K562 (cell line): Measurements from ENCODE around the gene SETD5. TPM values are rescaled to one million over a fixed set of nuclear protein-coding genes. Genes with fewer than 3 reads are reported as not detected.

ENCODE experiments used
- BCL6 ChIP-seq: fragments of 250-450 bp; sonication (Bioruptor Pico); IDR thresholded peaks from 2 replicates; pipeline ENCODE4 v1.4.0; 2020
- CBFB ChIP-seq: sonication (generic); formaldehyde crosslinking; IDR thresholded peaks from 2 replicates; pipeline ENCODE4 v1.4.0; 2020; ENCODE audit warnings: mild to moderate bottlenecking, missing genetic modification reagents
- CBX2 ChIP-seq: fragments of 200-600 bp; sonication (generic); IDR thresholded peaks from one replicate; pipeline ENCODE4 v1.6.1; 2012; ENCODE audit warnings: mild to moderate bottlenecking, low read length, inconsistent platforms; ENCODE audit not compliant: insufficient read depth, poor library complexity, severe bottlenecking
- HES1 ChIP-seq: fragments of 450-650 bp; IDR thresholded peaks from 2 replicates; pipeline ENCODE4 v1.6.1; 2016; ENCODE audit warnings: low read depth, mild to moderate bottlenecking, moderate library complexity
- ILK ChIP-seq: fragments of 450-650 bp; IDR thresholded peaks from 2 replicates; pipeline ENCODE4 v1.6.1; 2016; ENCODE audit warnings: missing genetic modification characterization, low read depth, mild to moderate bottlenecking, missing compliant biosample characterization, moderate library complexity, borderline replicate concordance
- JUND ChIP-seq, 2 experiments: IDR thresholded peaks; 2 replicates in 1 of 2; 3 replicates in 1 of 2; pipeline ENCODE4 v1.6.1; 2011; ENCODE audit warnings: borderline replicate concordance in 2 of 2, low read depth in 2 of 2, low read length in 2 of 2, improper control_type of control experiment in 1 of 2, missing biosample characterization in 1 of 2, missing genetic modification characterization in 1 of 2, missing genetic modification reagents in 1 of 2
- KAT8 ChIP-seq: fragments of 450-650 bp; IDR thresholded peaks from 2 replicates; pipeline ENCODE4 v1.6.1; 2016; ENCODE audit warnings: low read depth, mild to moderate bottlenecking
- KDM1A ChIP-seq, 2 experiments: fragments of 450-650 bp; IDR thresholded peaks; 2 replicates each; pipeline ENCODE4 v1.6.1; 2016; ENCODE audit warnings: mild to moderate bottlenecking in 2 of 2
- MTA1 ChIP-seq: fragments of 450-650 bp; IDR thresholded peaks from 2 replicates; pipeline ENCODE4 v1.6.1; 2017; ENCODE audit warnings: borderline replicate concordance
- MYC ChIP-seq, 2 experiments: fragments of 250-450 bp in 1 of 2; sonication (Bioruptor Pico) in 1 of 2; IDR thresholded peaks; 2 replicates each; pipeline versions ENCODE4 v1.5.1 to v1.6.1; 2012 to 2021; ENCODE audit warnings: low read depth in 2 of 2, borderline replicate concordance in 1 of 2, improper control_type of control experiment in 1 of 2, low read length in 1 of 2, mild to moderate bottlenecking in 1 of 2, moderate library complexity in 1 of 2
- NCOA4 ChIP-seq: fragments of 450-650 bp; IDR thresholded peaks from 2 replicates; pipeline ENCODE4 v1.6.1; 2018; ENCODE audit warnings: mild to moderate bottlenecking; ENCODE audit not compliant: partially characterized antibody
- RAD51 ChIP-seq: fragments of 450-650 bp; IDR thresholded peaks from 2 replicates; pipeline ENCODE4 v1.7.1; 2016; ENCODE audit warnings: low read depth, mild to moderate bottlenecking, borderline replicate concordance
- RFX1 ChIP-seq: fragments of 450-650 bp; IDR thresholded peaks from 2 replicates; pipeline ENCODE4 v1.6.1; 2016; ENCODE audit warnings: mild to moderate bottlenecking, moderate library complexity
- SMAD2 ChIP-seq: fragments of 150-350 bp; IDR thresholded peaks from 2 replicates; pipeline ENCODE4 v1.6.1; 2014; ENCODE audit warnings: low read depth, mild to moderate bottlenecking, low read length
- SRSF1 ChIP-seq: fragments of 200-400 bp; formaldehyde crosslinking; IDR thresholded peaks from 2 replicates; pipeline ENCODE4 v1.6.1; 2017; ENCODE audit warnings: mild to moderate bottlenecking, low read depth, low read length, moderate library complexity
- TRIM24 ChIP-seq, 2 experiments: fragments of 450-650 bp; IDR thresholded peaks; 2 replicates each; pipeline ENCODE4 v1.6.1; 2016
- TRIM25 ChIP-seq: fragments of 450-650 bp; IDR thresholded peaks from 2 replicates; pipeline ENCODE4 v1.7.0; 2016; ENCODE audit warnings: borderline replicate concordance
- ZKSCAN1 ChIP-seq: fragments of 150-350 bp; IDR thresholded peaks from 2 replicates; pipeline ENCODE4 v1.6.1; 2016; ENCODE audit warnings: low read depth, low read length
- ZNF217 ChIP-seq: sonication (generic); formaldehyde crosslinking; IDR thresholded peaks from 2 replicates; pipeline ENCODE4 v1.8.0; 2022; ENCODE audit warnings: mild to moderate bottlenecking, missing genetic modification reagents
- ZNF384 ChIP-seq: IDR thresholded peaks from 2 replicates; pipeline ENCODE4 v1.6.1; 2012; ENCODE audit warnings: low read depth, low read length, improper control_type of control experiment
- ZNF431 ChIP-seq: sonication (generic); formaldehyde crosslinking; IDR thresholded peaks from 2 replicates; pipeline ENCODE4 v1.8.0; 2022; ENCODE audit warnings: mild to moderate bottlenecking, missing genetic modification reagents
- ZNF780A ChIP-seq: fragments of 250-450 bp; sonication (Bioruptor Pico); IDR thresholded peaks from 2 replicates; pipeline ENCODE4 v1.5.0; 2021; ENCODE audit warnings: mild to moderate bottlenecking
- polyA plus RNA-seq, 8 experiments: library from polyadenylated mRNA; depleted of rRNA in 4 of 8; stranded (reverse) in 5 of 8; unstranded in 3 of 8; fragments of >200 nt; fragmentation: Nextera tagmentation in 2 of 8; fragmentation: Illumina TruSeq in 1 of 8; extraction: Ambion mirVana in 2 of 8; extraction: Trizol in 1 of 8; gene quantifications; 2 replicates each; pipeline versions ENCODE4 v1.2.1 to v1.2.3, GENCODE V29; 2011 to 2014; ENCODE audit warnings: inconsistent platforms in 1 of 8, missing spikeins in 1 of 8
- total RNA-seq, 7 experiments: library from RNA; depleted of rRNA in 6 of 7; stranded (reverse); fragments of >200 nt in 6 of 7; fragmentation: Illumina TruSeq in 2 of 7; extraction: Trizol in 2 of 7; gene quantifications; 2 replicates each; pipeline versions ENCODE4 v1.2.1 to v1.2.3, GENCODE V29; 2011 to 2021; ENCODE audit warnings: low replicate concordance in 1 of 7
- TF ChIP-seq, protein P1 (sequence below): sonication (generic); formaldehyde crosslinking; IDR thresholded peaks from 2 replicates; pipeline ENCODE4 v1.8.1; 2023; ENCODE audit warnings: mild to moderate bottlenecking, missing genetic modification reagents
- TF ChIP-seq, protein P2 (sequence below): IDR thresholded peaks from 2 replicates; pipeline ENCODE4 v1.6.1; 2011; ENCODE audit not compliant: insufficient read length; ENCODE audit errors: extremely low read depth

The SETD5 gene
- total and polyA plus RNA-seq, 9 of the 15 experiments (the other 6 are each of a cell fraction or from before 2014, with no cell fraction given): 20.8 to 135 (median 87.2) TPM

GRCh38 chr3:9396301-9396631 lies 1.1 kb upstream of the SETD5 start (continued):
- TF ChIP-seq ILK: no peak
- TF ChIP-seq TRIM25: no peak
- no peak for TF ChIP-seq ZNF431 (CRISPR knock-in tag)
- TF ChIP-seq, protein P1, sequence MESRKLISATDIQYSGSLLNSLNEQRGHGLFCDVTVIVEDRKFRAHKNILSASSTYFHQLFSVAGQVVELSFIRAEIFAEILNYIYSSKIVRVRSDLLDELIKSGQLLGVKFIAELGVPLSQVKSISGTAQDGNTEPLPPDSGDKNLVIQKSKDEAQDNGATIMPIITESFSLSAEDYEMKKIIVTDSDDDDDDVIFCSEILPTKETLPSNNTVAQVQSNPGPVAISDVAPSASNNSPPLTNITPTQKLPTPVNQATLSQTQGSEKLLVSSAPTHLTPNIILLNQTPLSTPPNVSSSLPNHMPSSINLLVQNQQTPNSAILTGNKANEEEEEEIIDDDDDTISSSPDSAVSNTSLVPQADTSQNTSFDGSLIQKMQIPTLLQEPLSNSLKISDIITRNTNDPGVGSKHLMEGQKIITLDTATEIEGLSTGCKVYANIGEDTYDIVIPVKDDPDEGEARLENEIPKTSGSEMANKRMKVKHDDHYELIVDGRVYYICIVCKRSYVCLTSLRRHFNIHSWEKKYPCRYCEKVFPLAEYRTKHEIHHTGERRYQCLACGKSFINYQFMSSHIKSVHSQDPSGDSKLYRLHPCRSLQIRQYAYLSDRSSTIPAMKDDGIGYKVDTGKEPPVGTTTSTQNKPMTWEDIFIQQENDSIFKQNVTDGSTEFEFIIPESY: no peak
- no peak for TF ChIP-seq ZNF384
- no peak; a peak in 1 of 4 replicates for TF ChIP-seq KDM1A (IDR thresholded peaks at IDR 0.05)
- TF ChIP-seq ZKSCAN1: no peak
- TF ChIP-seq MTA1: 0 out of 2 replicates have a peak, but pooled peaks have one; percentile 21
- TF ChIP-seq JUND (IDR thresholded peaks at IDR 0.05; ENCODE audit: borderline replicate concordance, low read depth, low read length): no peak; the same call in 1 of the 2 replicates
- TF ChIP-seq JUND (tag; IDR thresholded peaks at IDR 0.05; ENCODE audit: borderline replicate concordance, low read depth, low read length): peak; percentile 66; the same call in 1 of the 3 replicates
- no peak for TF ChIP-seq RFX1
- no peak; the same call in 1 of the 2 replicates for TF ChIP-seq HES1
- no peak for TF ChIP-seq CBFB (CRISPR knock-in tag)
- TF ChIP-seq SRSF1: no peak
- TF ChIP-seq ZNF217: no peak
- no peak for TF ChIP-seq RAD51
- TF ChIP-seq TRIM24 (IDR thresholded peaks at IDR 0.05): no peak; a peak in 1 of 4 replicates
- TF ChIP-seq SMAD2: no peak
- TF ChIP-seq NCOA4: no peak
- no peak for TF ChIP-seq KAT8
- no peak for TF ChIP-seq BCL6 (CRISPR knock-in tag)
- TF ChIP-seq MYC (IDR thresholded peaks at IDR 0.05; ENCODE audit: low read depth, low read length): no peak
- no peak for TF ChIP-seq MYC (CRISPR knock-in tag; IDR thresholded peaks at IDR 0.05; ENCODE audit: borderline replicate concordance, low read depth)
- no peak for TF ChIP-seq CBX2
- TF ChIP-seq, protein P2, sequence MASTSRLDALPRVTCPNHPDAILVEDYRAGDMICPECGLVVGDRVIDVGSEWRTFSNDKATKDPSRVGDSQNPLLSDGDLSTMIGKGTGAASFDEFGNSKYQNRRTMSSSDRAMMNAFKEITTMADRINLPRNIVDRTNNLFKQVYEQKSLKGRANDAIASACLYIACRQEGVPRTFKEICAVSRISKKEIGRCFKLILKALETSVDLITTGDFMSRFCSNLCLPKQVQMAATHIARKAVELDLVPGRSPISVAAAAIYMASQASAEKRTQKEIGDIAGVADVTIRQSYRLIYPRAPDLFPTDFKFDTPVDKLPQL: no peak
- TF ChIP-seq ZNF780A (CRISPR knock-in tag): no peak
